Activated CD4-positive, alpha-beta memory T cell treated with anti-CD3 and anti-CD28 coated beads for 36 hours (primary cell): Measurements from ENCODE around the gene ABHD16A. TPM values are rescaled to one million over a fixed set of nuclear protein-coding genes. Genes with fewer than 3 reads are reported as not detected.

ENCODE experiments used
- CTCF ChIA-PET: fragments of 350-600 bp; sonication (Branson Sonifier 250); formaldehyde crosslinking; loops from one replicate; lab custom pipeline; 2021; ENCODE audit warnings: antibody characterized with exemption, inconsistent platforms; lab: Charles Lee
- POLR2A ChIA-PET: fragments of 350-600 bp; sonication (Branson Sonifier 250); formaldehyde crosslinking; loops from one replicate; lab custom pipeline; 2021; ENCODE audit warnings: antibody characterized with exemption; lab: Charles Lee
- DNase-seq: peaks from one replicate; pipeline ENCODE4 v3.0.0-alpha.2; 2020
- H3K27ac Mint-ChIP-seq: one replicate; pipeline ENCODE4 v1.8.0; 2021; ENCODE audit warnings: mixed read lengths
- H3K27me3 Mint-ChIP-seq: one replicate; pipeline ENCODE4 v1.8.0; 2021; ENCODE audit warnings: mixed read lengths
- H3K36me3 Mint-ChIP-seq: one replicate; pipeline ENCODE4 v1.8.0; 2021; ENCODE audit warnings: mixed read lengths
- H3K4me1 Mint-ChIP-seq: one replicate; pipeline ENCODE4 v1.8.0; 2021; ENCODE audit warnings: low read depth, mixed read lengths
- H3K4me3 Mint-ChIP-seq: one replicate; pipeline ENCODE4 v1.8.0; 2021; ENCODE audit warnings: mild to moderate bottlenecking, mixed read lengths
- H3K9me3 Mint-ChIP-seq: one replicate; pipeline ENCODE4 v1.8.0; 2021; ENCODE audit warnings: mixed read lengths
- intact Hi-C: fragments of 100-400 bp; cut with micrococcal nuclease; formaldehyde crosslinking; loops from one replicate; pipeline ENCODE4 v1.15.1; 2023
- total RNA-seq, 2 experiments: library from RNA; stranded (reverse); gene quantifications; one replicate each; pipeline ENCODE4 v1.2.3, GENCODE V29; 2021

Gene ABHD16A
- total RNA-seq, 2 experiments from 2014 or later, result 29.1 to 29.6 TPM

GRCh38 chr6:31730631-31731086 is 27.5 kb upstream of the ABHD16A start:
- intact Hi-C loops, result loop anchor here (10.0 kb wide), 2 partner anchors 244 to 1166 kb away; partner anchors contain the start of gene DXO
- POLR2A ChIA-PET, result interaction anchor here (1.5 to 2.5 kb wide), 2 partner anchors 8 to 104 kb away, joined by 5 to 11 read pairs; partner anchors contain the start of gene MSH5
- CTCF ChIA-PET, result interaction anchor here (1.0 to 4.2 kb wide), 13 partner anchors 9 to 161 kb away, joined by 4 to 40 read pairs (median 6); partner anchors contain the start of genes ABHD16A, HSPA1A, HSPA1L and LSM2
- peaks cover 67% of the 10 kb centered on the region for H3K4me1 Mint-ChIP-seq
- no peaks in the 10 kb centered on the region for H3K9me3 Mint-ChIP-seq
- H3K27ac Mint-ChIP-seq, result peak overlapping the region; percentile 10
- no peak overlapping the region for H3K4me3 Mint-ChIP-seq
- no peaks in the 10 kb centered on the region for H3K27me3 Mint-ChIP-seq
- DNase-seq, result no peak
- H3K36me3 Mint-ChIP-seq, result peaks cover 46% of the 10 kb centered on the region

- Mint-ChIP-seq H3K4me1 (peaks cover 69% of the 10 kb centered on the region), H3K27me3 (no peaks in the 10 kb centered on the region), H3K36me3 (peaks cover 42% of the 10 kb centered on the region), H3K27ac (no peak overlapping the region), H3K4me3 (peak overlapping the region; percentile 80), H3K9me3 (no peaks in the 10 kb centered on the region)
- intact Hi-C loops, result loop anchor here (1.0 to 10.0 kb wide), 3 partner anchors 39 to 1165 kb away; partner anchors contain the start of gene DXO
- CTCF ChIA-PET, result interaction anchor here (0.7 to 4.2 kb wide), 18 partner anchors 10 to 258 kb away, joined by 3 to 40 read pairs (median 5); partner anchors contain the start of genes ABHD16A, HSPA1A, HSPA1B and HSPA1L
- DNase-seq, result peak; percentile 69
- POLR2A ChIA-PET, result interaction anchor here (0.7 to 2.5 kb wide), 4 partner anchors 9 to 104 kb away, joined by 3 to 11 read pairs (median 4); partner anchors contain the start of gene MSH5
These were observed 27.0 kb upstream of the ABHD16A start for GRCh38 chr6:31729979-31730630.

- H3K4me1 Mint-ChIP-seq, result peaks cover 69% of the 10 kb centered on the region
- H3K27me3 Mint-ChIP-seq, result no peaks in the 10 kb centered on the region
- DNase-seq, result peak; percentile 84
- intact Hi-C loops, result loop anchor here (1.0 kb wide), 1 partner anchor 40 kb away; no protein-coding TSS in a partner anchor
- H3K4me3 Mint-ChIP-seq, result peak overlapping the region; percentile 80
- H3K36me3 Mint-ChIP-seq, result peaks cover 37% of the 10 kb centered on the region
- peak overlapping the region; percentile 43 for H3K27ac Mint-ChIP-seq
- ChIA-PET CTCF (interaction anchor here (0.6 to 4.2 kb wide), 17 partner anchors 10 to 134 kb away, joined by 3 to 40 read pairs (median 5); partner anchors contain the start of genes ABHD16A, HSPA1A, HSPA1B and HSPA1L), POLR2A (interaction anchor here (0.7 to 2.5 kb wide), 4 partner anchors 9 to 105 kb away, joined by 3 to 11 read pairs (median 4); partner anchors contain the start of gene MSH5)
- H3K9me3 Mint-ChIP-seq, result no peaks in the 10 kb centered on the region
These were observed 26.4 kb upstream of the ABHD16A start for GRCh38 chr6:31729515-31729978.

GRCh38 chr6:31728767-31729514 is 25.8 kb upstream of the ABHD16A start, which contains the start of gene DDAH2:
TSS of gene DDAH2 (minus strand) at chr6:31729299. CDS start at chr6:31729161, 138 bp downstream.
- ChIA-PET CTCF (interaction anchor here (0.6 to 4.2 kb wide), 14 partner anchors 11 to 134 kb away, joined by 3 to 40 read pairs (median 6); partner anchors contain the start of genes HSPA1B, LSM2, LY6G6D and MSH5), POLR2A (interaction anchor here (0.7 to 2.5 kb wide), 4 partner anchors 10 to 105 kb away, joined by 3 to 11 read pairs (median 4); partner anchors contain the start of gene MSH5)
- no peaks in the 10 kb centered on the region for H3K27me3 Mint-ChIP-seq
- peak within 1 kb of the TSS; percentile 80 for H3K4me3 Mint-ChIP-seq
- intact Hi-C loops, result loop anchor here (1.0 kb wide), 1 partner anchor 40 kb away; no protein-coding TSS in a partner anchor
- H3K4me1 Mint-ChIP-seq, result peaks cover 63% of the 10 kb centered on the region
- no peaks in the 10 kb centered on the region for H3K9me3 Mint-ChIP-seq
- DNase-seq, result no peak
- H3K36me3 Mint-ChIP-seq, result peaks cover 31% of the 10 kb centered on the region
- H3K27ac Mint-ChIP-seq, result peak within 1 kb of the TSS; percentile 43

- peak overlapping the region; percentile 76 for H3K27ac Mint-ChIP-seq
- H3K27me3 Mint-ChIP-seq, result no peaks in the 10 kb centered on the region
- no peak for DNase-seq
- POLR2A ChIA-PET, result interaction anchor here (0.6 to 2.5 kb wide), 2 partner anchors 11 to 106 kb away, joined by 3 to 11 read pairs; partner anchors contain the start of gene MSH5
- intact Hi-C loops, result no loop called here
- peaks cover 54% of the 10 kb centered on the region for H3K4me1 Mint-ChIP-seq
- CTCF ChIA-PET, result interaction anchor here (0.8 to 4.2 kb wide), 4 partner anchors 12 to 135 kb away, joined by 3 to 40 read pairs (median 8); partner anchors contain the start of gene MSH5
- H3K9me3 Mint-ChIP-seq, result no peaks in the 10 kb centered on the region
- peaks cover 21% of the 10 kb centered on the region for H3K36me3 Mint-ChIP-seq
- H3K4me3 Mint-ChIP-seq, result no peak overlapping the region
These were observed 24.9 kb upstream of the ABHD16A start for GRCh38 chr6:31727717-31728671.

GRCh38 chr6:31727034-31727716 is 24.1 kb upstream of the ABHD16A start:
- ChIA-PET CTCF (interaction anchor here (1.0 to 4.2 kb wide), 4 partner anchors 11 to 136 kb away, joined by 4 to 40 read pairs (median 10); partner anchors contain the start of gene MSH5), POLR2A (interaction anchor here (0.6 kb wide), 1 partner anchor 106 kb away, joined by 3 read pairs; no protein-coding TSS in a partner anchor)
- intact Hi-C loops, result no loop called here
- Mint-ChIP-seq H3K4me1 (peaks cover 53% of the 10 kb centered on the region), H3K4me3 (no peak overlapping the region), H3K36me3 (peaks cover 17% of the 10 kb centered on the region), H3K27ac (peak overlapping the region; percentile 76), H3K9me3 (no peaks in the 10 kb centered on the region), H3K27me3 (no peaks in the 10 kb centered on the region)
- peak; percentile 37 for DNase-seq

GRCh38 chr6:31725502-31726350 is 22.6 kb upstream of the ABHD16A start:
- Mint-ChIP-seq H3K27me3 (no peaks in the 10 kb centered on the region), H3K27ac (peak overlapping the region; percentile 19), H3K36me3 (peaks cover 9% of the 10 kb centered on the region), H3K9me3 (no peaks in the 10 kb centered on the region), H3K4me3 (no peak overlapping the region), H3K4me1 (peaks cover 44% of the 10 kb centered on the region)
- POLR2A ChIA-PET, result interaction anchor here (0.6 kb wide), 1 partner anchor 1130 kb away, joined by 3 read pairs; no protein-coding TSS in a partner anchor
- peak; percentile 36 for DNase-seq
- intact Hi-C loops, result no loop called here
- CTCF ChIA-PET, result interaction anchor here (1.3 to 3.7 kb wide), 3 partner anchors 13 to 104 kb away, joined by 3 to 13 read pairs (median 8); no protein-coding TSS in a partner anchor

- Mint-ChIP-seq H3K27me3 (no peaks in the 10 kb centered on the region), H3K4me3 (no peak overlapping the region), H3K9me3 (no peaks in the 10 kb centered on the region), H3K4me1 (peaks cover 31% of the 10 kb centered on the region), H3K27ac (no peak overlapping the region), H3K36me3 (no peaks in the 10 kb centered on the region)
- POLR2A ChIA-PET, result interaction anchor here (1.2 kb wide), 1 partner anchor 89 kb away, joined by 4 read pairs; no protein-coding TSS in a partner anchor
- intact Hi-C loops, result no loop called here
- no peak for DNase-seq
- CTCF ChIA-PET, result interaction anchor here (1.0 kb wide), 1 partner anchor 32 kb away, joined by 4 read pairs; no protein-coding TSS in a partner anchor
These were observed 21.0 kb upstream of the ABHD16A start for GRCh38 chr6:31723980-31724691.
